ENCODE measurements around the gene ANKLE1.
A peak's percentile ranks its signal among the peaks of the same experiment; 100 is the strongest.
"Not testable (repeated sequence)": the region's sequence is repeated elsewhere in the genome, so short reads cannot be mapped to it uniquely, and the experiment has no call there.

The ANKLE1 gene

GRCh38 chr19:17282488-17283125 lies 906 bp downstream of the ANKLE1 start:
- peak; percentile 76 for DNase-seq (ENCODE audit: low spot score)

- DNase-seq (ENCODE audit: low spot score), result no peak
Observed at GRCh38 chr19:17283504-17283996, 1.8 kb downstream of the ANKLE1 start.

- DNase-seq (ENCODE audit: low spot score), result no peak
Observed at GRCh38 chr19:17285415-17286135, 3.9 kb downstream of the ANKLE1 start.

GRCh38 chr19:17286263-17286662 lies 4.6 kb downstream of the ANKLE1 start:
- no peak for DNase-seq (ENCODE audit: low spot score)

GRCh38 chr19:17286752-17287151 lies 5.1 kb downstream of the ANKLE1 start:
- DNase-seq (ENCODE audit: low spot score), result no peak

GRCh38 chr19:17289489-17289888 lies 7.8 kb downstream of the ANKLE1 start:
- peak; percentile 18 for DNase-seq (ENCODE audit: low spot score)

- peak; percentile 81 for DNase-seq (ENCODE audit: low spot score)
Observed at GRCh38 chr19:17292301-17293074, 10.8 kb downstream of the ANKLE1 start.

- DNase-seq (ENCODE audit: low spot score), result no peak
Observed at GRCh38 chr19:17293605-17294004, 11.9 kb downstream of the ANKLE1 start.

- DNase-seq (ENCODE audit: low spot score), result peak; percentile 25
Observed at GRCh38 chr19:17294051-17294891, 12.6 kb downstream of the ANKLE1 start.

- DNase-seq (ENCODE audit: low spot score), result not testable (repeated sequence)
Observed at GRCh38 chr19:17295551-17295950, 13.8 kb downstream of the ANKLE1 start.

- DNase-seq (ENCODE audit: low spot score), result no peak
Observed at GRCh38 chr19:17296273-17296672, 14.6 kb downstream of the ANKLE1 start.

- DNase-seq (ENCODE audit: low spot score), result no peak
Observed at GRCh38 chr19:17296976-17297375, 15.3 kb downstream of the ANKLE1 start.

GRCh38 chr19:17300992-17301619 lies 19.4 kb downstream of the ANKLE1 start:
- DNase-seq (ENCODE audit: low spot score), result no peak

- no peak for DNase-seq (ENCODE audit: low spot score)
Observed at GRCh38 chr19:17302391-17303166, 20.9 kb downstream of the ANKLE1 start.

- DNase-seq (ENCODE audit: low spot score), result peak; percentile 94
Observed at GRCh38 chr19:17303167-17303939, 21.7 kb downstream of the ANKLE1 start, which contains the start of gene ABHD8. ABHD8 (minus strand) TSS chr19:17303425; CDS start chr19:17301616, 1,809 bp downstream.

GRCh38 chr19:17303940-17304267 lies 22.2 kb downstream of the ANKLE1 start:
- DNase-seq (ENCODE audit: low spot score), result no peak

GRCh38 chr19:17304386-17305215 lies 22.9 kb downstream of the ANKLE1 start:
- DNase-seq (ENCODE audit: low spot score), result no peak

- DNase-seq (ENCODE audit: low spot score), result no peak
Observed at GRCh38 chr19:17305216-17305516, 23.5 kb downstream of the ANKLE1 start.
